NCI-H187 (cell line): ENCODE measurements around the gene REL.
A peak's percentile ranks its signal among the peaks of the same experiment; 100 is the strongest.
"Not testable (repeated sequence)": the region's sequence is repeated elsewhere in the genome, so short reads cannot be mapped to it uniquely, and the experiment has no call there.

ENCODE experiments used
- DNase-seq, 2 experiments: peaks; one replicate each; lab custom pipeline; 2025; lab: John Stamatoyannopoulos, UW

REL gene

DNA sequence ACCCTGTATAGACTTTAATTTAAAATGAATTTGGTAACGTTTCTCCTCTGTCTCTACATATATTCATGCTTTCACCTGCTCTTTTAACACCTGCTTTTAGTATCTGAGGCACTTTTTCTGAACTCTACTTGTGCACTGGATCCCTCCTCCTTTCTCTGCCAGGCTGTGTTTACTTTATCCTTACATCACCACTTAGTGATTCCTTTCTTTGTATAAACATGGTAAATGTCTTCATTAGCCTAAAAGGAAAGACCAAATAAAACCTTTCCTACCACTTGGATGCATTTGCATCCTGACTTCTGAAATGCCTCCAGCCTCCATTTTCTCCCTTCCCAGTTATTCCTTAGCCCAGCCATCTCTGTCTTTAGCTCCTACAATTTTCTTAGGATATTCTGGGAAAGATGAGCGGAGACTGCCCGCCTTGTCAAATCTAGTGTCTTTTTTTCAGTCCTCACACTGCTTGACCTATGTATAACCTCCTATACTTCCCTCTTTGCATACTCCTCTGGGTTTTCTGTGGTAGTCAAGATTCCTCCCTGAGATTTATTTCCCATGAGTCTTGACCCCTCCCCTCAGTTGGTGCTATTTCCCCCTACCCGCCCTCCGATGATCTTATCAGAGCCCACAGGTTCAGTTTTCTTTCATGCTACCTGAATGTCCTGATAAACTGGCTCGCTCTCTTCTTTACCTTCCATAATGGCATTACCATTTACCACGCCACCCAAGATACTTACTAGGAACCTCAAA, 44.8 kb downstream of the REL start:
- DNase-seq: peak; percentile 14 to 53

DNA sequence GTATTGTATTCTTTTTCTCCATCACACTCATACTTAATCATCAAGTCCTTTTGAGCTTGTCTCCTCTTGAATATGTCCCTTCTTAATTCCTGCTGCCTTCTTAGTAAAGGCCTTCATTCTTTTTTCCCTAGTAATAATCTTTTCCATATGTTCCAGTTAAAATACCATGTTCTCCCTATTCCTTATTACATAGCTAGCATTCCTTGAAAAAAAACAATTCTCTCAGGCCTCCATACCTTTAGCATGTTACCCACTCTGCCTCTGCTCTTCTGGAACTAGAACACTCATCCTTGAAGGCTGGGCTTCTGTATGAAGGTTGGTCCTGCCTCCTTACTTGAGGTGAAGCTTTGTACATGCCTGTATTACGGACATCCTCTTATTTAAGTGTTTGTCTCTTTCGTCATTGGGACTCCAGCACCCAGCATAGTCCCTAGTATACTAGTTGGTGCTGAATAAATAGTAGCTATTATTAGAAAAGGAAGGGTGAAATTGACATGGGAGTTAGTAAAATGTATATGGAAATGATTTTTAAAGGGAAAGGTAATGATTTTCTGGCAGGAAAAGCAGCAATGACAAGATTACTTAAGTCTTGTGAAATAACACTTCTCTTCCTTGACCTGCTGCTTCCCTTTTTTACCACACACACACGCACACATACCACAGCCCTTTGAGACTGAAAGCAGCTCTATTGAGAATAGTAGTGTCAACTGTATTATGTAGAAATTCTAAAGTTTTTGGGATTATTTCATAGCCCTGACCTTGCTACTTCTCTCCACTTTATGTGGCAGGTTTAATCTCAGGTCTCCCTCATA, 45.6 kb downstream of the REL start:
- no peak for DNase-seq

- not testable (repeated sequence) for DNase-seq
Observed at GRCh38 chr2:60932061-60932460, 50.7 kb downstream of the REL start.

GRCh38 chr2:60932954-60933353, 51.6 kb downstream of the REL start:
- no peak for DNase-seq

GRCh38 chr2:60934165-60934722, 52.9 kb downstream of the REL start:
- no peak for DNase-seq

DNA sequence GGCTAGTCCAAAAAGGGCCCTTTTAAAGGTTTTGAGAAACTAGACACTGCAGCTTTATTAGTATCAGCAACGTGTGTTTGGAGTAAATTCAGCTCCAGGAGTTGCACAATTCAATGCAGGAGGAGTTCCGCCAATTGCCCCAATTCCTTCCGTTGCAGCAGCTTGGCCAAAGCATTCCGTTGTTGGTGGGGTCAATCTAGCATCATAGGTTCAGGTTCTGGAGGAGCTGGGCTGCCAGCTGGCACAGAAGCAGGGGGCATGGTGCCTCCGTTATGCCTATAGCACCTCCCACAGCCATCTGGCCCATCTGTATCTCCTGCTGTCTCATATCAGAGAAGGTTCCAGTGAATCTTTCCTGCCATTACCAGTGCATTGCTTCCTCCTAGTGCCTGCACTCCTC, 55.4 kb downstream of the REL start:
- no peak for DNase-seq

- DNase-seq: no peak
Observed at GRCh38 chr2:60938301-60938700, 56.9 kb downstream of the REL start.

GRCh38 chr2:60939622-60940021, 58.2 kb downstream of the REL start:
- DNase-seq: no peak

GRCh38 chr2:60945341-60945740, 64.0 kb downstream of the REL start:
- no peak for DNase-seq

DNA sequence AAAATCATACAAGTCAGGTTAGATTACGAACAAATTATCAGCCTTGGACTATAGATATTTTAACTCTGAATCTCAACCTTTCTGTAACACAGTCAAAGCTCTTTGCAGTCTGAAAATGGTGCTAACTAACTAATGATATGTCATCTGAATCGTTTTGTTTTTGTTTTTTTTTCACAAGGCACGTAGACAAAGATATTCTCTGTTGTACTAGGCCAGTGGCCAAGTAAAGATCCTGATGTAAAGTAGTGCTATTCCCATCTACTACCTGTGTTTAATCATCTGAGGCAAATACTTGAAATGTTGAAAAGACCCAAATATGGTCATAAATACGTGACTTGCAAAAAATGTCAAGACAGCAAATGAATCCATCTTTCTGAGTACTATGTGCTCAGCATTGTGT, 65.7 kb downstream of the REL start:
- DNase-seq: no peak

DNA sequence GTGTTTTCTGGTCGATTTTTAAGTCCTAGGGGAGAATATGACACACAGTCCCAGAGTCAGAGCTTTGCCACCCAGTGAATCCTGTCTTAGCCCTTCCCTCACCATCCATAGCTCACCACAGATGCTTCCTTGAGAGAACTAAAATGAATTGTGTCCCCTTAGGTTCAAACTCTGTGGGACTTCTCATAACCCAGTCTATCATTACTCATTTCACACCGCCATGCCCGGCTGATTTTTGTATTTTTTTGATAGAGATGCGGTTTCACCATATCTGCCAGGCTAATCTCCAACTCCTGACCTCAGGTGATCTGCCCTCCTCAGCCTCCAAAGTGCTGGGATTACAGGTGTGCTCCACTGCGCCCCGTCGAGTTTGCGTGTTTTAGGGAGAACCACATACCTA, 66.8 kb downstream of the REL start:
- no peak for DNase-seq

GRCh38 chr2:60948926-60949579, 67.7 kb downstream of the REL start:
- DNase-seq: no peak

DNA sequence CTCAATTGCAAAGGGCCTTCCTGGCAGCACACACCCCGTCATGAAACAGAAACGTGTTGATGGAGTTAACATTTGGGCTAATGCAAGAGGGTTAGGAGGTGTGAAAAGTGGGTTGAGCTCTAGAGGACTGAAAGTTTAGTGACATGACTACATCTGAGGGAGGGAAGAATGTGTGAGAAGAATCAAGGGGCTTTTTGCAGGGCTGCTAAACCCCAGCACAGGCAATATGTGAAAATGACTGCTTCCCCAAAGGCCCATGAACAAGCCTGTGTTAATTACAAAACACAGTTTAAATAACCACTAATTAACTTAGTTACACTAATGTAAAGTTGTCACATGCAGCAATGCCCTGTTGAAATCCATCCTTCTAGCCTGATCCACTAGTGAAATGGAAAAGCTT, 72.8 kb downstream of the REL start:
- no peak for DNase-seq

DNA sequence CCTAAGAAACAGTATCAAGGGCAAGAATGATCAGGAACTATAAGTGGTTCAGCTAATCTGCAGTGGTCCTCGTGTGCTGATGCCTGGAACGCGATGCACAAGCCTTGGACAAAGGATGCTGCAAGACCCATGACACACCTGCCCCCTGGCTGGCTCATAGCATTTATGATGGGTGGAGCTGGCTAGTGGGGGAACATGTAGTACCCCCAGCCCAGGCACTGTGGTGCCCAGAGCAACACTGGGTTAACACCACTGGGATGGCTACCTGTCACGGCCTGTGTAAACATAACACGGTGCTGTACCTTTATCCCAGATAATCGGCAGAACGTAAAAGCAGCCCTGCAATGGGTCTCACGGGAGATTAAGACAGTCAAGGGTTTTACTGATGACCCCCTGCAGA, 75.8 kb downstream of the REL start:
- no peak for DNase-seq

GRCh38 chr2:60957643-60958042, 76.3 kb downstream of the REL start:
- DNase-seq: no peak

GRCh38 chr2:60958361-60958760, 77.0 kb downstream of the REL start:
- DNase-seq: no peak

- DNase-seq: no peak
Observed at GRCh38 chr2:60958800-60959199, 77.4 kb downstream of the REL start.

- DNase-seq: peak; percentile 43 to 62
Observed at GRCh38 chr2:60959501-60959900, 78.1 kb downstream of the REL start.

GRCh38 chr2:60960706-60961105, 79.3 kb downstream of the REL start:
- no peak for DNase-seq

DNA sequence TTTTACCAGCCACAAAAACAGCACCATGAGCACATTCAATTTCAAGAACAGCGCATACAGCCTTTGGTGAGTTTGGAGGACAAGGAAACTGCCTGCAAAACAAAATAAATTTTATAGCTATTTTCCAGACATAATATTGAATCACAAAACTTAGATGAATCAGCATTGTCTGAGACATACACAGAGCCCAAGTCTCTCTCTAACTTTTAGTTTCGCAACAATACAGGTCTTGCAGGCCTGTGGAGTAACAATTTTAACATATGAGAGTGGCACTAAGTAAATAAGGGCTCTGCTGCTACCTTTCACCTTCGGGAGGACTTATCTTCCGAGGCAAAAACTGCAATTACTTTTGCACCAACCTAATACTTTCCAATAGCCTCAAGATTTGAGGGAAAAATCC, 80.1 kb downstream of the REL start:
- DNase-seq: no peak

DNA sequence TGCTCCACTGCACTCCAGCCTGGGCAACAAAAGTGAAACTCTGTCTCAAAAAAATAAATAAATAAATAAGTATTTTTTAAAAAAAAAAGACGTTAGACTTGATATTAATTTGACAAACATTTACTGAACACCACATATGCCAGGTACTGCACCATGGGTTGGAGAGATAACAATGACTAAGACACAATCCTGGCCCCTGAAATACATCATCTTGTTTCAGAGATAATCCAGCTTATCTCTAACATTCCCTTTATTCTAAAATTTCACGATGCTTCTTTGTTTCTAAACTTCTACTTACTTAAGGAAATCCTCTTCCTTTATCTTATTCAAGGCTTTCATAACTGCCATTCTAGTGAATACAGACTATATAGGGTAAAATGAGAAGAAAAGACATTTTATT, 81.2 kb downstream of the REL start:
- no peak for DNase-seq

DNA sequence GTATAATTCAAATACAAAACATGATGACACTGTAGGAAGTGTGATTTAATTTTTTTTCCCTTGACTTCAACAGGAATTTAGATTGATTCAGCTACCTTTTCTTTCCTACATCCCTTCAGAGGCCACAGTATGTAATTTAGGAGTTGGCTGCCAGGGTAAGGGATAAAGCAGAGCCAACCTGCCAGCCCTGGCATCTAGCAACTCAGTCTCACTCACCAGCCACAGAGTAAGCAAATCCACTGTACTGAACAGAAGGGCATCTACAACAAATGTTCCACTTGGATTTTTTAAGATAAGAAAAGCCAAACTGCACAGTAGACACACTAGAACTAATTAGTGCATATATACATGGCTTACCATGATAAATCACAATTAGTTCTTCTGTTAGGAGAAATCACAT, 81.8 kb downstream of the REL start:
- no peak for DNase-seq
